Breast epithelium (tissue), 3 donors: ENCODE data around the gene UACA.

Experiments used
- POLR2A ChIP-seq: fragments of 450-650 bp; IDR thresholded peaks from one replicate; pipeline ENCODE4 v1.6.1; 2016; ENCODE audit warnings: antibody characterized with exemption, mild to moderate bottlenecking, moderate library complexity
- POLR2AphosphoS5 ChIP-seq, 3 donors: sonication (generic); formaldehyde crosslinking; IDR thresholded peaks; one replicate each; pipeline ENCODE4 v1.6.1; 2017; ENCODE audit warnings: antibody characterized with exemption in 3 of 3
- TF ChIP-seq, protein P1 (sequence below), 3 donors: fragments of 450-650 bp; IDR thresholded peaks; one replicate each; pipeline ENCODE4 v1.5.1; 2016 to 2017; ENCODE audit warnings: antibody characterized with exemption in 3 of 3, mild to moderate bottlenecking in 3 of 3, moderate library complexity in 3 of 3

DNA sequence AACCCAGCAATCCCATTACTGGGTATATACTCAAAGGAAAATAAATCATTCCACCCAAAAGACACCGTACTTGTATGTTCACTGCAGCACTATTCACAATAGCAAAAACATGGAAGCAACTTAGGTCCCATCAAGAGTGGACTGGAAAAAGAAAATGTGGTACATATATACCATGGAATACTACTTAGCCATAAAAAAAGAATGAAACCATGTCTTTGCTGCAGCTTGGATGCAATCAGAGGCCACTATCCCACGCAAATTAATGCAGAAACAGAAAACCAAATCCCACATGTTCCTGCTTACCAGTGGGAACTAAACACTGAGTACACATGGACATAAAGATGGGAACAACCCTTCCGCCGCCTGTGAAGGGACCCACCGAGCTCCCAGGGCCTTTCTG, 34.2 kb downstream of the UACA start:
- TF ChIP-seq, protein P1, sequence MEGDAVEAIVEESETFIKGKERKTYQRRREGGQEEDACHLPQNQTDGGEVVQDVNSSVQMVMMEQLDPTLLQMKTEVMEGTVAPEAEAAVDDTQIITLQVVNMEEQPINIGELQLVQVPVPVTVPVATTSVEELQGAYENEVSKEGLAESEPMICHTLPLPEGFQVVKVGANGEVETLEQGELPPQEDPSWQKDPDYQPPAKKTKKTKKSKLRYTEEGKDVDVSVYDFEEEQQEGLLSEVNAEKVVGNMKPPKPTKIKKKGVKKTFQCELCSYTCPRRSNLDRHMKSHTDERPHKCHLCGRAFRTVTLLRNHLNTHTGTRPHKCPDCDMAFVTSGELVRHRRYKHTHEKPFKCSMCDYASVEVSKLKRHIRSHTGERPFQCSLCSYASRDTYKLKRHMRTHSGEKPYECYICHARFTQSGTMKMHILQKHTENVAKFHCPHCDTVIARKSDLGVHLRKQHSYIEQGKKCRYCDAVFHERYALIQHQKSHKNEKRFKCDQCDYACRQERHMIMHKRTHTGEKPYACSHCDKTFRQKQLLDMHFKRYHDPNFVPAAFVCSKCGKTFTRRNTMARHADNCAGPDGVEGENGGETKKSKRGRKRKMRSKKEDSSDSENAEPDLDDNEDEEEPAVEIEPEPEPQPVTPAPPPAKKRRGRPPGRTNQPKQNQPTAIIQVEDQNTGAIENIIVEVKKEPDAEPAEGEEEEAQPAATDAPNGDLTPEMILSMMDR (IDR thresholded peaks at IDR 0.05): no peak
- no peak for TF ChIP-seq POLR2A
- TF ChIP-seq POLR2AphosphoS5 (IDR thresholded peaks at IDR 0.05): no peak
